PC-3 (cell line): ENCODE data around the gene PDLIM7. TPM values are rescaled to one million over a fixed set of nuclear protein-coding genes. Genes with fewer than 3 reads are reported as not detected.
"Not testable (repeated sequence)": the region's sequence is repeated elsewhere in the genome, so short reads cannot be mapped to it uniquely, and the experiment has no call there.

Experiments used
- ATAC-seq: fragments of 200-7000 bp; cut with Tn5 transposase; 2 replicates; pipeline ENCODE4 v1.9.1; 2020; ENCODE audit warnings: mild to moderate bottlenecking, moderate library complexity
- BruUV-seq: library from RNA; stranded (reverse); fragments of 400-500 nt; replicated peaks from 2 replicates; lab custom pipeline; 2021; lab: Mats Ljungman, UMichigan
- CTCF ChIA-PET: fragments of 300-600 bp; sonication (Branson Sonifier 250); formaldehyde crosslinking; loops from one replicate; lab custom pipeline; 2022; ENCODE audit warnings: antibody characterized with exemption; lab: Charles Lee
- POLR2A ChIA-PET: fragments of 300-600 bp; sonication (Branson Sonifier 250); formaldehyde crosslinking; loops from one replicate; lab custom pipeline; 2022; ENCODE audit warnings: antibody characterized with exemption; ENCODE audit not compliant: unreplicated experiment; lab: Charles Lee
- DNase-seq: peaks from one replicate; pipeline ENCODE4 v3.0.0-alpha.2; 2015
- H2AFZ ChIP-seq: fragments of 300-600 bp; sonication (generic); 2 replicates; pipeline ENCODE4 v1.6.0; 2016; ENCODE audit warnings: antibody characterized with exemption, low read length
- H3F3A ChIP-seq: fragments of 300-600 bp; sonication (generic); one replicate; pipeline ENCODE4 v1.6.0; 2017; ENCODE audit warnings: antibody characterized with exemption, low read length, control low read depth, mild to moderate bottlenecking; ENCODE audit not compliant: unreplicated experiment
- H3K27ac ChIP-seq: fragments of 300-600 bp; sonication (generic); 2 replicates; pipeline ENCODE4 v1.5.1; 2016; ENCODE audit warnings: mild to moderate bottlenecking, low read length
- H3K27me3 ChIP-seq: fragments of 300-600 bp; sonication (generic); 2 replicates; pipeline ENCODE4 v1.6.1; 2016; ENCODE audit warnings: low read length, mixed read lengths
- H3K36me3 ChIP-seq: fragments of 300-600 bp; sonication (generic); 2 replicates; pipeline ENCODE4 v1.6.1; 2016; ENCODE audit warnings: low read depth, mixed run types, low read length, mixed read lengths
- H3K4me1 ChIP-seq: fragments of 300-600 bp; sonication (generic); 2 replicates; pipeline ENCODE4 v1.5.1; 2016; ENCODE audit warnings: low read length; ENCODE audit not compliant: insufficient read depth
- H3K4me2 ChIP-seq: fragments of 300-600 bp; sonication (generic); 2 replicates; pipeline ENCODE4 v1.6.0; 2016; ENCODE audit warnings: low read length
- H3K4me3 ChIP-seq: fragments of 300-600 bp; sonication (generic); 2 replicates; pipeline ENCODE4 v1.5.1; 2016; ENCODE audit warnings: mild to moderate bottlenecking, low read length, mixed read lengths
- H3K79me2 ChIP-seq: fragments of 300-600 bp; sonication (generic); 2 replicates; pipeline ENCODE4 v1.6.1; 2017; ENCODE audit warnings: low read length, mixed read lengths
- H3K9ac ChIP-seq: fragments of 300-600 bp; sonication (generic); 2 replicates; pipeline ENCODE4 v1.6.0; 2016; ENCODE audit warnings: mild to moderate bottlenecking, low read length
- H3K9me2 ChIP-seq: fragments of 300-600 bp; sonication (generic); replicated peaks from 2 replicates; pipeline ENCODE4 v1.6.1; 2016; ENCODE audit warnings: mixed run types, low read length, mixed read lengths
- H3K9me3 ChIP-seq: fragments of 300-600 bp; sonication (generic); 2 replicates; pipeline ENCODE4 v1.6.1; 2016; ENCODE audit warnings: low read length, mixed read lengths
- H4K20me1 ChIP-seq: fragments of 300-600 bp; sonication (generic); 2 replicates; pipeline ENCODE4 v1.6.1; 2016; ENCODE audit warnings: low read length, mixed read lengths
- EZH2 ChIP-seq: fragments of 300-600 bp; sonication (generic); IDR thresholded peaks from one replicate; pipeline ENCODE4 v1.6.1; 2017; ENCODE audit warnings: antibody characterized with exemption, mild to moderate bottlenecking, low read length; ENCODE audit not compliant: unreplicated experiment
- EZH2phosphoT487 ChIP-seq: fragments of 300-600 bp; sonication (generic); IDR thresholded peaks from 2 replicates; pipeline ENCODE4 v1.6.1; 2018; ENCODE audit warnings: mild to moderate bottlenecking, antibody characterized with exemption, low read length, borderline replicate concordance
- intact Hi-C: fragments of 100-400 bp; cut with micrococcal nuclease; formaldehyde crosslinking; loops from 2 replicates; pipeline ENCODE4 v1.9.0; 2023
- total RNA-seq: library from RNA; depleted of rRNA; stranded (reverse); fragments of >200 nt; gene quantifications from 2 replicates; pipeline ENCODE4 v1.2.3, GENCODE V29; 2014
- TF ChIP-seq, protein P1 (sequence below): fragments of 300-600 bp; sonication (generic); conservative IDR thresholded peaks from 2 replicates; pipeline ENCODE4 v1.5.1; 2017; ENCODE audit warnings: antibody characterized with exemption, low read depth, mild to moderate bottlenecking, low read length

PDLIM7 gene
- total RNA-seq, 1 experiment from 2014 or later, result 159 TPM

DNA sequence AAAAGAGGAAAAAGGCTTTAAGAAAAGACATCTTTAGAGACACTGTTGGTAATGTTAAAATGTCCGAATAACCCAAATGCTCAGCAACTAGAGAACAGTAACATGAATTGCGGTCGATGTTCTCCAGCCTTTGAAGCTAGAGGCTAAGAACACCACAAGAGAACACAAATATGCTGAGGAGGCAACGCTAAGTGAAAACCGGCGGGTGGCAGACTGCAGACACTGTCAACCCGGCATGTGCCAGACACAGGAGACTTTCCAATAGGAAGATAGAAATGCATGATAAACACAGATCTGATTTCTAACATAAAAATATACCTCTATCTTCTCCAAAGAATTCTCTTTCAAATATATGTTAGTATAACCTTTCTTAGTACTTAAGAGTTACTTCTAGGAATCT is 37.7 kb upstream of the PDLIM7 start:
- Histone ChIP-seq H3K27me3 (no peaks in the 10 kb centered on the region), H4K20me1 (no peaks in the 10 kb centered on the region), H3F3A (no peaks in the 10 kb centered on the region), H3K4me3 (no peak overlapping the region), H3K9me3 (no peaks in the 10 kb centered on the region), H3K4me1 (peaks cover 23% of the 10 kb centered on the region), H2AFZ (no peak overlapping the region), H3K9me2 (no peaks in the 10 kb centered on the region), H3K36me3 (peaks cover 40% of the 10 kb centered on the region), H3K79me2 (0 out of 2 replicates have a peak, but pooled peaks cover 3% of the 10 kb centered on the region), H3K4me2 (no peak overlapping the region), H3K9ac (no peak overlapping the region), H3K27ac (no peak overlapping the region)
- TF ChIP-seq, protein P1, sequence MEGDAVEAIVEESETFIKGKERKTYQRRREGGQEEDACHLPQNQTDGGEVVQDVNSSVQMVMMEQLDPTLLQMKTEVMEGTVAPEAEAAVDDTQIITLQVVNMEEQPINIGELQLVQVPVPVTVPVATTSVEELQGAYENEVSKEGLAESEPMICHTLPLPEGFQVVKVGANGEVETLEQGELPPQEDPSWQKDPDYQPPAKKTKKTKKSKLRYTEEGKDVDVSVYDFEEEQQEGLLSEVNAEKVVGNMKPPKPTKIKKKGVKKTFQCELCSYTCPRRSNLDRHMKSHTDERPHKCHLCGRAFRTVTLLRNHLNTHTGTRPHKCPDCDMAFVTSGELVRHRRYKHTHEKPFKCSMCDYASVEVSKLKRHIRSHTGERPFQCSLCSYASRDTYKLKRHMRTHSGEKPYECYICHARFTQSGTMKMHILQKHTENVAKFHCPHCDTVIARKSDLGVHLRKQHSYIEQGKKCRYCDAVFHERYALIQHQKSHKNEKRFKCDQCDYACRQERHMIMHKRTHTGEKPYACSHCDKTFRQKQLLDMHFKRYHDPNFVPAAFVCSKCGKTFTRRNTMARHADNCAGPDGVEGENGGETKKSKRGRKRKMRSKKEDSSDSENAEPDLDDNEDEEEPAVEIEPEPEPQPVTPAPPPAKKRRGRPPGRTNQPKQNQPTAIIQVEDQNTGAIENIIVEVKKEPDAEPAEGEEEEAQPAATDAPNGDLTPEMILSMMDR, result no peak
- no peak for TF ChIP-seq EZH2phosphoT487
- TF ChIP-seq EZH2, result no peak
- no TSS peak for BruUV-seq
- CTCF ChIA-PET, result no interaction called here
- intact Hi-C loops, result no loop called here
- POLR2A ChIA-PET, result no interaction called here
- no peak for ATAC-seq
- DNase-seq, result no peak

DNA sequence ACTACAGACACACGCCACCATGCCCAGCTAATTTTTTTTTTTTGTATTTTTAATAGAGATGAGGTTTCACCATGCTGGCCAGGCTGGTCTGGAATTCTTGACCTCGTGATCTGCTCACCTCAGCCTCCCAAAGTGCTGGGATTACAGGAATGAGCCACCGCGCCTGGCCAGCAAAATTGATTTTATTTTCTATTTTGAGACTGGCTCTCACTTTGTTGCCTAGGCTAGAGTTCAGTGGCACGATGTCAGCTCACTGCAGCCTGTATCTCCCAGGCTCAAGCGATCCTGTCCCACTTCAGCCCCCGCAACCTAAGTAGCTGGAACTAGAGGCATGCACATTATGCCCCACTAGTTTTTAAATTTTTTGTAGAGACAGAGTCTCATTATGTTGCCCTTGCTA is 37.0 kb upstream of the PDLIM7 start:
- H3F3A ChIP-seq, H3K4me3 ChIP-seq, H3K9me3 ChIP-seq, H2AFZ ChIP-seq, POLR2A ChIA-PET, H3K9me2 ChIP-seq, DNase-seq, CTCF ChIA-PET, intact Hi-C loops, H3K9ac ChIP-seq, H3K27me3 ChIP-seq, H3K79me2 ChIP-seq, ATAC-seq, H4K20me1 ChIP-seq, BruUV-seq, H3K4me2 ChIP-seq, H3K27ac ChIP-seq: not testable (repeated sequence)
- Histone ChIP-seq H3K36me3 (peaks cover 40% of the 10 kb centered on the region), H3K4me1 (peaks cover 23% of the 10 kb centered on the region)

DNA sequence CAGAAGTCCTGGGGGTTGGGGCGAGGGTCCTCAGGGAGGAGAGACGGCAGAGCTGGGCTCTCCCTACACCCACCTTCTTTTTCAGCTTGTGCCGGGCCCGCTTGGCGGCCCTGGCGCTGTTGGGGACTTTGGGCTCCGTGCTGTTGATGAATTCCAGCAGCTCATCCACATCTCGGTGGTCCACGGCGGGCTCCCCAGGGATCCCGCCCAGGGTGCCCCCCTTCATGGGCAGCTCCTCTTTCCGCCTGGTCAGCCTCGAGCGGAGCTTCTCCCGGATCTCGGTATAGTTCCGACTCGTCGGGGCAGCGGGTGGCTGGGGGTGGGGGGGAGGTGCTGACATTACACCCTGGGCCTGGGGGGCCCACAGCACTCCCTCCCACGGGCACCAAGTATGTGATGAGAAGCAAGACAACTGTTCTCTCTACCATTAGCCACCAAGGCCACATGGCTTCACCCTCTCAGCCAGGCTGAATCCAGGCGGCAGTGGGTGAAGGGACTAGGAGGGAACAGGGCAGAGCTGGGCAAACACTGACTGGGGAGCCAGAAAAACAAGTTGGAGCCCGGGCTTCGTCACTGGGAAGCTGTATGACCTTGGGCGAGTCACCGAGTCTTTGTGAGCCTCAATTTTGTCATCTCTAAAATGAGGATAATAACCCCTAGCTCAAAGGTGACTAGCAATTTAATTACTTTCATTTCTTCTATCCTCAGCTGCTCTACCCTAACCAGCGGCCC is 34.0 kb upstream of the PDLIM7 start:
- no peak overlapping the region for H3K4me3 ChIP-seq
- TF ChIP-seq EZH2phosphoT487 (no peak), EZH2 (no peak)
- TF ChIP-seq, protein P1, result no peak
- BruUV-seq, result no TSS peak
- no peaks in the 10 kb centered on the region for H3K79me2 ChIP-seq
- no peaks in the 10 kb centered on the region for H4K20me1 ChIP-seq
- intact Hi-C loops, result no loop called here
- ATAC-seq (no peak), DNase-seq (peak; percentile 60)
- H3K9me3 ChIP-seq, result no peaks in the 10 kb centered on the region
- peak overlapping the region; percentile 68 for H3K27ac ChIP-seq
- peak overlapping the region; percentile 33; the same call in 1 of the 2 replicates for H3K9ac ChIP-seq
- ChIA-PET CTCF (no interaction called here), POLR2A (no interaction called here)
- H3K9me2 ChIP-seq, result no peaks in the 10 kb centered on the region
- no peak overlapping the region for H3K4me2 ChIP-seq
- no peak overlapping the region for H2AFZ ChIP-seq
- H3F3A ChIP-seq, result no peaks in the 10 kb centered on the region
- H3K36me3 ChIP-seq, result peaks cover 24% of the 10 kb centered on the region; the same call in 1 of the 2 replicates
- H3K27me3 ChIP-seq, result no peaks in the 10 kb centered on the region
- H3K4me1 ChIP-seq, result peaks cover 11% of the 10 kb centered on the region
